ENCODE results near the gene LIMCH1. TPM values are rescaled to one million over a fixed set of nuclear protein-coding genes. Genes with fewer than 3 reads are reported as not detected.

Gene LIMCH1
- polyA plus RNA-seq, 1 experiment = 1.1 TPM

DNA sequence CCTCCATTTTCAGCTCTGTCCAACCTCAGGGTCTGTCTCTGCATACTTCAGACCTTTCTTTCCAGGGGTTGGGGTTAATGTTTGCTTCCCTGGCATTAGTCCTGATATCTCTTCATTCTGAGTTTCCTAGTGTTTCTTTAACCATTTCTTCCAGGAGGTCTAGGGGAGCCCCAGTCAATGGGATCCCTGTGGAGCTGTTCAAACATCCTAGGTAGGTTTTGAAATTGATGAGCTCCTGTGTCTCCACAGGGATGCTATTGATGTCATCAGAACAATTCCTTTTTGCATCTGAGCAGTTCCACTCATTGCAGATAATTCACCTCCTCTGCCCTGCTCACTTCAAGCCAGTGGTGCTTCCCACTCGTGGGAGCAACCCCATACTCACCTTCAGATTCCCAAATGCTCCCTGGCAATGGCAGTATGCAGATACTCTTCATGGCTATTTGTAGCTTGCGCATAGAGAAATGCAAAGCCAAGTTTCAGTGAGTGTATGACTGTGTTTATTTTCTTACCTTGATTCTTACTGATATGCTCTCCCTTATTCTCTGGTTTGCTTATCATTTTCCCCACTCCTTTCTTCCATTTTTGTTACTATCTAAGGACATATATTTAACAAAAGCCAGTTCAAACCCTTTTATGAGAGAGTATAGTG lies 33.7 kb upstream of the LIMCH1 start:
- H3K27me3 ChIP-seq (ENCODE audit: control insufficient read depth, insufficient read depth, low read length) = no peaks in the 10 kb centered on the region
- no peaks in the 10 kb centered on the region for H3K9me3 ChIP-seq (ENCODE audit: control insufficient read depth, insufficient read depth, low read length)
- no peak for DNase-seq (ENCODE audit: low read depth, low spot score)
- ChIA-PET CTCF (no interaction called here), POLR2A (no interaction called here)
- H3K27ac ChIP-seq (ENCODE audit: low read depth, low read length) = no peak overlapping the region
- H3K4me3 ChIP-seq (ENCODE audit: low read depth, low read length) = no peak overlapping the region
- no peak for TF ChIP-seq CTCF (IDR thresholded peaks at IDR 0.05; ENCODE audit: low read depth, low read length)

- TF ChIP-seq CTCF (IDR thresholded peaks at IDR 0.05; ENCODE audit: low read depth, low read length) = no peak
- Histone ChIP-seq H3K4me3 (ENCODE audit: low read depth, low read length) (no peak overlapping the region), H3K27me3 (ENCODE audit: control insufficient read depth, insufficient read depth, low read length) (no peaks in the 10 kb centered on the region), H3K27ac (ENCODE audit: low read depth, low read length) (no peak overlapping the region), H3K9me3 (ENCODE audit: control insufficient read depth, insufficient read depth, low read length) (no peaks in the 10 kb centered on the region)
- POLR2A ChIA-PET = no interaction called here
- CTCF ChIA-PET = interaction anchor here (0.5 kb wide), 1 partner anchor 139 kb away, joined by 3 read pairs; no protein-coding TSS in a partner anchor
- DNase-seq (ENCODE audit: low read depth, low spot score) = no peak
Measured at GRCh38 chr4:41505161-41505661, 32.7 kb upstream of the LIMCH1 start.

DNA sequence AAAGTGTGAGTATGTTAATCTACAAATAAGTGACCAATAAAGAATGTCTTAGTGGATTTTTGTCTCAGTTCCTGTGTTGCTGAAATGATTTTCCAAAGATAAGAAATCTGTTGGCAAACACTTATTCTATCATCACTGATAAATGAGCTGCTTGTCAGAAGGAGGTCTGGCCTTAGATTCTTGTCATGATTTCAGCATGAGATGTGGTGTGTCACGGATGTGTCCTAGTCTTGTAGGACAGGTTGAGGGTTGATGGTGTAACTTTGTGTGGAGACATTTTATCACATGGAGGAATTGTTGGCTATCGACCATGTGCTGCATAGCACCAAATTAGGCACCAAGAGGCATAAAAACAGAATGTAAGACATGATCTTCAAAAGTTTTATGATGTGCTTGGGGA lies 31.8 kb upstream of the LIMCH1 start:
- no peak for TF ChIP-seq CTCF (IDR thresholded peaks at IDR 0.05; ENCODE audit: low read depth, low read length)
- CTCF ChIA-PET = no interaction called here
- no peaks in the 10 kb centered on the region for H3K27me3 ChIP-seq (ENCODE audit: control insufficient read depth, insufficient read depth, low read length)
- DNase-seq (ENCODE audit: low read depth, low spot score) = no peak
- no peak overlapping the region for H3K4me3 ChIP-seq (ENCODE audit: low read depth, low read length)
- H3K27ac ChIP-seq (ENCODE audit: low read depth, low read length) = no peak overlapping the region
- POLR2A ChIA-PET = no interaction called here
- H3K9me3 ChIP-seq (ENCODE audit: control insufficient read depth, insufficient read depth, low read length) = no peaks in the 10 kb centered on the region

GRCh38 chr4:41507291-41507947 lies 30.5 kb upstream of the LIMCH1 start:
- H3K4me3 ChIP-seq (ENCODE audit: low read depth, low read length) = no peak overlapping the region
- ChIA-PET CTCF (no interaction called here), POLR2A (no interaction called here)
- H3K27me3 ChIP-seq (ENCODE audit: control insufficient read depth, insufficient read depth, low read length) = no peaks in the 10 kb centered on the region
- no peak for TF ChIP-seq CTCF (IDR thresholded peaks at IDR 0.05; ENCODE audit: low read depth, low read length)
- DNase-seq (ENCODE audit: low read depth, low spot score) = no peak
- H3K9me3 ChIP-seq (ENCODE audit: control insufficient read depth, insufficient read depth, low read length) = no peaks in the 10 kb centered on the region
- no peak overlapping the region for H3K27ac ChIP-seq (ENCODE audit: low read depth, low read length)

DNA sequence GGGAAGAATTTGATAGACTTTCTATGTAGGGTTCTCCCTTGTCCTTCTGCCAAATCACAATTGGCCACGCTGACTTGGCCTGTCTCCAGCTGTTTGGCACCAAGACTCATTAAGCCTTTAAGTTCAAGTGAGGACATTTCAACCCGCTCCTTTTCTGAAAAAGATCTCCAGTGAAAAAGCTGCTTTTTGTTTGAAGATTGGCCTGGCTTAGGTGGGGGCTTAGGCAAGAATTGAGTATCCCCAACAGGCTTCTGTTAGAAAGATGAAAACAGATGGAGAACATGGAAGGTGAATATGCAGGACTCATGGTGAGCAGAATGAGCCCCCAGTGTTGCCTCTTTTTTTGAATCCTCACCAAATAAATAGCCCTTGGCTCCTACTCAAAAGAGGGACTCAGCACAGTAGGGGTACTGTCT lies 28.5 kb upstream of the LIMCH1 start:
- H3K27ac ChIP-seq (ENCODE audit: low read depth, low read length) = no peak overlapping the region
- ChIA-PET CTCF (no interaction called here), POLR2A (no interaction called here)
- no peaks in the 10 kb centered on the region for H3K9me3 ChIP-seq (ENCODE audit: control insufficient read depth, insufficient read depth, low read length)
- TF ChIP-seq CTCF (IDR thresholded peaks at IDR 0.05; ENCODE audit: low read depth, low read length) = no peak
- H3K27me3 ChIP-seq (ENCODE audit: control insufficient read depth, insufficient read depth, low read length) = no peaks in the 10 kb centered on the region
- H3K4me3 ChIP-seq (ENCODE audit: low read depth, low read length) = no peak overlapping the region
- no peak for DNase-seq (ENCODE audit: low read depth, low spot score)
